DND-41 (cell line): ENCODE data around the gene EPHA3.

Experiments
- ATAC-seq: fragments of 200-7000 bp; cut with Tn5 transposase; 3 replicates; pipeline ENCODE4 v1.9.1; 2021; ENCODE audit warnings: low read depth; ENCODE audit not compliant: insufficient read depth
- DNase-seq: peaks from one replicate; pipeline ENCODE4 v3.0.0-alpha.2; 2020
- H2AFZ ChIP-seq: 2 replicates; pipeline ENCODE4 v1.6.0; 2012; ENCODE audit warnings: low read depth, low read length
- H3K27ac ChIP-seq: 2 replicates; pipeline ENCODE4 v1.5.1; 2012; ENCODE audit warnings: low read length, inconsistent platforms
- H3K27me3 ChIP-seq: fragments of 200-600 bp; sonication (generic); 2 replicates; pipeline ENCODE4 v1.6.0; 2012; ENCODE audit warnings: low read length, mild to moderate bottlenecking, inconsistent platforms; ENCODE audit not compliant: insufficient read depth, poor library complexity
- H3K36me3 ChIP-seq: 2 replicates; pipeline ENCODE4 v1.5.1; 2012; ENCODE audit warnings: low read length, inconsistent platforms; ENCODE audit not compliant: insufficient read depth
- H3K4me1 ChIP-seq: 2 replicates; pipeline ENCODE4 v1.5.1; 2012; ENCODE audit warnings: mild to moderate bottlenecking, low read length; ENCODE audit not compliant: insufficient read depth
- H3K4me2 ChIP-seq: 2 replicates; pipeline ENCODE4 v1.6.0; 2012; ENCODE audit warnings: mild to moderate bottlenecking, moderate library complexity, low read length, inconsistent platforms; ENCODE audit not compliant: insufficient read depth
- H3K4me3 ChIP-seq, 2 experiments: fragments of 200-600 bp in 1 of 2; shearing (Covaris generic) in 1 of 2; 2 replicates each; pipeline ENCODE4 v1.5.1; 2012 to 2016; ENCODE audit warnings: inconsistent platforms in 2 of 2, low read length in 2 of 2, mild to moderate bottlenecking in 2 of 2, low read depth in 1 of 2, moderate library complexity in 1 of 2
- H3K79me2 ChIP-seq: 2 replicates; pipeline ENCODE4 v1.6.0; 2012; ENCODE audit warnings: low read length, inconsistent platforms; ENCODE audit not compliant: insufficient read depth
- H3K9ac ChIP-seq: 2 replicates; pipeline ENCODE4 v1.6.0; 2012; ENCODE audit warnings: low read depth, mild to moderate bottlenecking, inconsistent platforms, low read length, moderate library complexity
- H3K9me3 ChIP-seq: 2 replicates; pipeline ENCODE4 v1.5.1; 2012; ENCODE audit warnings: low read length, moderate library complexity, mild to moderate bottlenecking, inconsistent platforms; ENCODE audit not compliant: insufficient read depth, severe bottlenecking
- H4K20me1 ChIP-seq: 2 replicates; pipeline ENCODE4 v1.6.0; 2012; ENCODE audit warnings: low read length; ENCODE audit not compliant: insufficient read depth
- EZH2 ChIP-seq: IDR thresholded peaks from 3 replicates; pipeline ENCODE4 v1.6.1; 2012; ENCODE audit warnings: borderline replicate concordance, low read depth, mild to moderate bottlenecking, moderate library complexity, low read length, inconsistent platforms; ENCODE audit not compliant: severe bottlenecking
- TF ChIP-seq, protein P1 (sequence below): IDR thresholded peaks from 2 replicates; pipeline ENCODE4 v1.5.1; 2012; ENCODE audit warnings: borderline replicate concordance, low read length, moderate library complexity, mild to moderate bottlenecking; ENCODE audit not compliant: poor library complexity, severe bottlenecking; ENCODE audit errors: extremely low read depth

Gene EPHA3

DNA sequence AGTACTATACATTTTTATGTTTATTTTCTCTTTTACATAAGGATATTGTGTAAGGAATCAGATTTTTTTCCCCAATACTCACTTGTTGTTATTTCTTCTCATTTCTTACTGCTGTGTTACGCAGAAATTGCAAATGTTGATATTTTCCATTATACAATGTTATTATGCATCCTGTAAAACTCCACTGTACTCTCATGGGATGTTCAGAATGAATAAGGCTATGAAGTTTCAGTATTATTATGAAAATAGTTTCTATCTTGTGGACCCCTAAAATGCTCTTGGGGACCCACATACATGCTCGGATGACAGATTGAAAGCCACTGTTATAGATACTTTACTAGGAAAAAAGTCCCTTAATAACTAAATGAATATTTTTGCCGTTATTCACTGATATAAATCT is 329.4 kb downstream of the EPHA3 start:
- Histone ChIP-seq H2AFZ (no peak overlapping the region), H3K4me3 (no peak overlapping the region), H4K20me1 (no peaks in the 10 kb centered on the region), H3K27me3 (no peaks in the 10 kb centered on the region), H3K9ac (no peak overlapping the region), H3K4me2 (no peak overlapping the region), H3K27ac (no peak overlapping the region), H3K36me3 (no peaks in the 10 kb centered on the region), H3K9me3 (no peaks in the 10 kb centered on the region), H3K79me2 (no peaks in the 10 kb centered on the region), H3K4me1 (no peaks in the 10 kb centered on the region)
- TF ChIP-seq, protein P1, sequence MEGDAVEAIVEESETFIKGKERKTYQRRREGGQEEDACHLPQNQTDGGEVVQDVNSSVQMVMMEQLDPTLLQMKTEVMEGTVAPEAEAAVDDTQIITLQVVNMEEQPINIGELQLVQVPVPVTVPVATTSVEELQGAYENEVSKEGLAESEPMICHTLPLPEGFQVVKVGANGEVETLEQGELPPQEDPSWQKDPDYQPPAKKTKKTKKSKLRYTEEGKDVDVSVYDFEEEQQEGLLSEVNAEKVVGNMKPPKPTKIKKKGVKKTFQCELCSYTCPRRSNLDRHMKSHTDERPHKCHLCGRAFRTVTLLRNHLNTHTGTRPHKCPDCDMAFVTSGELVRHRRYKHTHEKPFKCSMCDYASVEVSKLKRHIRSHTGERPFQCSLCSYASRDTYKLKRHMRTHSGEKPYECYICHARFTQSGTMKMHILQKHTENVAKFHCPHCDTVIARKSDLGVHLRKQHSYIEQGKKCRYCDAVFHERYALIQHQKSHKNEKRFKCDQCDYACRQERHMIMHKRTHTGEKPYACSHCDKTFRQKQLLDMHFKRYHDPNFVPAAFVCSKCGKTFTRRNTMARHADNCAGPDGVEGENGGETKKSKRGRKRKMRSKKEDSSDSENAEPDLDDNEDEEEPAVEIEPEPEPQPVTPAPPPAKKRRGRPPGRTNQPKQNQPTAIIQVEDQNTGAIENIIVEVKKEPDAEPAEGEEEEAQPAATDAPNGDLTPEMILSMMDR = no peak
- no peak for TF ChIP-seq EZH2
- DNase-seq (no peak), ATAC-seq (no peak)

DNA sequence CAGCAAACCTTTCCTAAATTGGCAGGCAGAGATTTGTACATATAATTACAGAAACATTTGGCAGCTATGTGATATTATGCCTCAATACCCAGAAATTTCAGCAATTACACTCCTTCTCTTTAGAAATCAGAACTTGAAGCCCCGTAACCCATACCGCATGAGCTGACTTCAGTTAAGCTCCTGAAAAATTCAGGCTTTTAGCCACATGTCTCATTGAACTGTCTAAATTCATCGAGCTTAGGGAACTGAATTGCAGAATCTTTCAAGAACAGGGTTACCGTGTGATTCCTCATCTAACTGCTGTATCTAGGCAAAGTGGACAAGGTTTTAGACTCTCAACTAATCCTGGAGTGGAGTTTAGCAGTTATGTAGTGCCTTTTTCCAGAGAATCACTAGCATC is 333.0 kb downstream of the EPHA3 start:
- no peaks in the 10 kb centered on the region for H3K27me3 ChIP-seq
- H2AFZ ChIP-seq = no peak overlapping the region
- no peak overlapping the region for H3K27ac ChIP-seq
- H4K20me1 ChIP-seq = no peaks in the 10 kb centered on the region
- DNase-seq = no peak
- no peaks in the 10 kb centered on the region for H3K36me3 ChIP-seq
- no peak overlapping the region for H3K9ac ChIP-seq
- no peak overlapping the region for H3K4me3 ChIP-seq
- no peak overlapping the region for H3K4me2 ChIP-seq
- no peak for TF ChIP-seq EZH2
- TF ChIP-seq, protein P1 = no peak
- H3K4me1 ChIP-seq = no peaks in the 10 kb centered on the region
- no peaks in the 10 kb centered on the region for H3K79me2 ChIP-seq
- ATAC-seq = no peak
- no peaks in the 10 kb centered on the region for H3K9me3 ChIP-seq

DNA sequence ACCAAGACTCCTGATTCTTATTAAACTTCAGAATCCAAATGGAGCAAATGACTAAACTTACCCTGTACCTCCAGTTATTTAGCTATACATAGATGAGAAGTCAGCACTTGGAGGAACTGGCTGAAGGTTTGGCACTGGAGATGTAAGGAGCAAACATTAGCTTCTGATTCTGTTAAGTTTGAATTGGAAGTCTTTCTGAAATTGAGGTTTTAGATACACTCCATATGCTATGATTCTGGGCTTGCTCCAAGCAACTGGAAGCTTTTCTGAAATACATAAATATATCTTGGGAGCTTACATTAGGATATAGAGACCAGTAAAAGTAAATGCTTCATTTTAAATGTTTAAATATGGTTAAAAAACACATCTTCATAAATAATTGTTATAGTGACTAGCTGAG is 333.7 kb downstream of the EPHA3 start:
- no peaks in the 10 kb centered on the region for H3K27me3 ChIP-seq
- no peaks in the 10 kb centered on the region for H3K4me1 ChIP-seq
- H3K9me3 ChIP-seq = no peaks in the 10 kb centered on the region
- ATAC-seq (no peak), DNase-seq (no peak)
- H3K4me3 ChIP-seq = no peak overlapping the region
- TF ChIP-seq, protein P1 = no peak
- no peak for TF ChIP-seq EZH2
- no peak overlapping the region for H3K4me2 ChIP-seq
- no peaks in the 10 kb centered on the region for H3K79me2 ChIP-seq
- H3K36me3 ChIP-seq = no peaks in the 10 kb centered on the region
- H2AFZ ChIP-seq = no peak overlapping the region
- H4K20me1 ChIP-seq = no peaks in the 10 kb centered on the region
- no peak overlapping the region for H3K27ac ChIP-seq
- no peak overlapping the region for H3K9ac ChIP-seq

DNA sequence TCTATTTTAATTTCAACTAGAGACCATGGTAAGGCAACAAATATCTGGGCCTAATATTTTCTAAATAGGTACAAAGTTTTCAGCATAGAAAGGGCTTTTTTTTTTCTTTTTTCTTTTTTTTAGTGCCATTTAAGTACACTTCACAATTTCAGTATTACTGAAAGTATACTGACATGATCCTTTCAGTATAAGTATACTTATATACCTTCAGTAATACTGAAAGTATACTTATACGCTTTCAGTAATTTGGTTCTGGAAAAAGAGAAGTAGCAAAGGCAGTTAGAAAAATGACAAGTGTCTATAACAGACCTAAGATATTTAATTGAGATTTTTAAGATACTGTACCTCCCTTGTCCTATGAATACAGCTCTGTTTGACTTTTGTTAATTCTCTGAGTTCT is 339.2 kb downstream of the EPHA3 start:
- Histone ChIP-seq H2AFZ (no peak overlapping the region), H3K9me3 (no peaks in the 10 kb centered on the region), H3K4me2 (no peak overlapping the region), H3K4me3 (no peak overlapping the region), H3K27me3 (no peaks in the 10 kb centered on the region), H3K36me3 (no peaks in the 10 kb centered on the region), H3K9ac (no peak overlapping the region), H3K27ac (no peak overlapping the region), H3K79me2 (no peaks in the 10 kb centered on the region), H4K20me1 (no peaks in the 10 kb centered on the region), H3K4me1 (no peaks in the 10 kb centered on the region)
- ATAC-seq (no peak), DNase-seq (no peak)
- TF ChIP-seq, protein P1 = no peak
- no peak for TF ChIP-seq EZH2
